Kasumi-1 (cell line): Measurements from ENCODE around the gene GUCA2A.

Experiments used
- DNase-seq, 2 experiments: peaks; one replicate each; lab custom pipeline; 2025; lab: John Stamatoyannopoulos, UW

The GUCA2A gene

DNA sequence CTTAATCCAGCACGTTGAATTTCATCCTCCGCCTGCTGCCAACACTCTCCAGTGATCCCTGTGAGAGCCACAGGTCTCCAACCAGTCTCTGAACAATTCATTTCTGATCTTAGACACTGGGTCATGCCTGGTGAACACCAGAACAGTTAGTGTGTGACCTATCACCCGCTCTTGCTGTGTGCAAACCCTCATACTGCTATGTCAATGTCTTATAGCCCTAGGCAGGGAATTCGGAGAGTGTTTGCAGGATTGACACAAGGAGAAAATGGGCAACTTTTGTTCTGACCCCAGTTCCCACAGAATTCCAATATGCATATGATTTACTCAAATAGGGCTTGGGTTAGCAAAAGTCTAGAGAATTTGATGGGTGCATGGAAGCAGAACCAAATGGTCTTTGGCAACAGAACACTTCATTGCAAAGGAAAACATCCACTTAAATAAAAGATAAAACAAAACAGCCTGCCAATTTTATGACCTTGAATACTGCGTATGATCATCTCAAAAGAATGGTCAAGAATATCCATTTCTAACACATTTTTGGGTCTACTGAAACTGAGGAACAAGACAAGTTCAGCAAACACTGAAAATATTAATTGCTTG lies 34.4 kb downstream of the GUCA2A start:
- no peak for DNase-seq

DNA sequence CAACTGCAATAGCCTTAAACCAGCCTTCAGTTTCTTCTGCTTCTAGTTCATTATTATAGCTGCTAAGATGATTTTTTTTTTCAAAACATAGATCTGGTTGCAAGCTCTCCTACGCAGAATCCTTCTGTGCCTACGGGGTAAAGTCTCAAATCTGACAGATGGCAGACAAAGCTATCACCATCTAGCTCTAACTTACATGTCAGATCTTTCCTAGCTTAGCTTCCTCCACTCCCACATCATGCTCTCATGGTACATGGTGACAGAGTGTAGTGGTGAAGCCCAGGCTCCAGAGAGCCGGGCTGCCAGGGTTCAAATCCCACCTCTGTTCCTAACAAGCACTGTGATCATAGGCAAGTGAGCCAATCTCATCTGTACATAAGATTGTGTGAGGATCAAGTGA lies 35.6 kb downstream of the GUCA2A start:
- no peak for DNase-seq

DNA sequence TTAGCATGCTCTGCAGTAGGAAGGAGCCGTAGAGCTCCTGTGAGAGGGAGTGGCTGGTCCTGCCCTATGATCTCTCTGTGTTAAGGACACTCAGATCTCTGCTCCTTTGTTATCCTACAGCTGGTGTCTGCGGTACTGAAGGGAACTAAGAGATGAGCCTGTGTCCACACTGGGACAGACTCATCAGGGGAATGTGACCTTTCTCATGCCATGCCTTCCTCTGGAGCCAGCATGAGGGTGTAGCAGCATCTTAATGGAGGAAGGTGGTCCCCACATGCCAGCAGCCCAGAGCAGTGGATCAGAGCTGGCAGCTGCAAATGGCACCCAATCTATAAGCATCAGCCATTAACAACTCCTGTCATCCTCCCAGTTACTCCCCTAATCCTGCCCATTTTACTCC lies 36.0 kb downstream of the GUCA2A start:
- DNase-seq = no peak

- no peak for DNase-seq
Observed at GRCh38 chr1:42127767-42128166, 36.8 kb downstream of the GUCA2A start.

DNA sequence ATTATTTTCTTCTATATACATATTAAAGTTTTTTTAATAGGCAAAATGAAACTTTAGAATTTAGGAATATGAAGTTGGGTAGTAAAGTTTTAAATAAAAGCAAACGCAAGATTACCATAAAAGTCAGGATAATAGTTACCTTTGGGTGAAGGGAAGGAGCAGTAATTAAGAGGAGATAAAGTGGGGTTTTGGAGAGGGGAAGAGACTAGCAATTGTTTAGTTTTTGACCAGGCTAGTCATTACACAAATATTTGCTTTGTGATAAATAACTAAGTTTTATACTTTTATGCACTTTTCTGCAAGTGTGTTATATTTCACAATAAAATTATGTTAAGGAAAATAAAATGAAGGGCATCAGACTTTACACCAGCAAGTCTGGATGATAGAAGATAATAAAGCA lies 39.0 kb downstream of the GUCA2A start:
- no peak for DNase-seq

- no peak for DNase-seq
Observed at GRCh38 chr1:42122408-42122807, 42.1 kb downstream of the GUCA2A start.

DNA sequence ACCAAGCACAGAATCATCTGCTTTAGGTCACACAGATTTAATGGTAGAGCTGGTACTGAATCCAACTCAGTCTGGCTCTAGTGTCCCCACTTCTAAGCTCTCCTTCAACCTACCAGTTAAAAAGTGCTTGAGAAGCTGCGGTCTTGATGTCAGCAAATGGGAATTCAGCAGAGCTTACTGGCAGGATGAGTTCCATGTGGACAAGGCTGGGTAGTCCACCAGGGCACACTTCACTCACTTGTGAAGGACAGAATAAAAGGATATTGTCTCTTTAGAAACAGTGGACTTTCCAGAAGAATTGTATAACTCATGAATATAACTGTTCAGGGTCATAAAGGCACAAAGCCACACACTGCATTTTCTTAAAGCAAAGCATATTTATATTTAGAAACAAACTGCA lies 46.4 kb downstream of the GUCA2A start:
- no peak for DNase-seq

DNA sequence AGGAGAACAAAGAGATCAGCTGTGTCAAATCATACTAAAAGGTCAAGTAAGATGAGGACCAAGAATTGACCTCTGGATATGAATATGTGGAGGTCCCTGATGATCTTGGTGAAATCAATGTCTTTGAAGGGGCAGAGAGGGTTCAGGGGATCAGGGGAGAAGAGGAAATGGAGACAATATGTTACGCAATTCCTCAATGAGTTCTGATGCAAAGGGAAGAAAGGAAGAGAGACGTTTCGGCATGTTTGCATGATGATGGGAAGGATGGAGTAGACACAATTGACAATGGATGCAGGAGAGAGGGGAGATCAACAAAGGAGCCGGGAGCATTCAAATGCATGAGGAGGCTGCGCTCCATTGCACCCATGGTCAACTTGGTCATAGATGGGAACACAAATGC lies 47.3 kb downstream of the GUCA2A start:
- DNase-seq = no peak

DNA sequence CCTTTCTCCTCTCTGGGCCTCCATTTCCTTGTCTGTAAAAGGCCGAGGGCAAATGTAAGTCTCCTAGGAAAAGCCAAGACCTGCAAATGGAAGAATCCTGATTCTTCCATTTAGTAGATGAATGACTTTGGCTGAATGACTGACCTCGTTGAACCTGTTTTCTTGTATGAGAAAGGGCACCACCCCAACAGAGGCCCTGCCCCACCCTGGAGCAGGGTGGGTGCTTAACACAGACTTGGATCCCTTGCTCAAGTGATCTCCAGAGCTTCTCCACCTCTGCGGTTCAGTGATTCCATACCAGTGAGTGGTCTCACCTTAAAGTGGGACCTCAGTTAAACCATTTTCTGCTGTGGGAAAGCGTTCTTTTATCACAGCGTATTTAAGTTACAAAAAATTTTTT lies 50.3 kb downstream of the GUCA2A start:
- no peak for DNase-seq
